Measurements from ENCODE around the gene OSM. TPM values are rescaled to one million over a fixed set of nuclear protein-coding genes. Genes with fewer than 3 reads are reported as not detected.

Gene OSM
- total RNA-seq, 1 experiment from 2014 or later: not detected

DNA sequence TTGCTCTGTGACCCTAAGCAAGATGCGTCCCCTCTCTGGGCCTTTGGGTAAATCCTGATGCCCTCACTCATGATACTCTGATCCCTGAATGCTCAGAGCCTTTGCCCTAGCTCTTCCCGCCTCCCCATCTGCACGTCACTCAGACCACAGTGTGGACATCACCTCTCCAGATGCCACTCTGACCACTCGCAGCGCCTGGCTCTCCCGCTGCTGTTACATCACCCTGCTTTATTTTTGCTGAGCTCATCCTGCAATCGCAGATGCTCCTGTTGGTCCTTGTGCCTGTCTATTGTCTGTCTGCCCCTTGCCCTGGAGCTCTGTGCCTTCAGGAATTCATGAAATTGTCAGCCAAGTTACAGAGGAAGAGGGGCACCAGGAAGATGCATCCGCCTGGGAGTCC lies 5.5 kb downstream of the OSM start:
- no peak for ATAC-seq

More for the DNA sequence above, 5.5 kb downstream of the OSM start:
- Histone ChIP-seq H3K9me2 (ENCODE audit: insufficient read depth) (no peaks in the 10 kb centered on the region), H3K27ac (ENCODE audit: low read depth, low read length) (no peak overlapping the region), H3K27me3 (ENCODE audit: insufficient read depth, low read length) (no peaks in the 10 kb centered on the region), H3K4me1 (ENCODE audit: control insufficient read depth in 1 of 2, insufficient read depth in 2 of 2, low read length in 2 of 2) (peaks cover 8 to 43% of the 10 kb centered on the region in 2 experiments), H3K79me2 (ENCODE audit: insufficient read depth, low read length) (peaks cover 16% of the 10 kb centered on the region), H3K4me3 (replicated peaks in 1 of 2; ENCODE audit: low read depth in 1 of 2, low read length in 2 of 2) (no peak overlapping the region), H3K9me3 (ENCODE audit: control insufficient read depth in 1 of 2, insufficient read depth in 1 of 2, low read depth in 1 of 2, low read length in 2 of 2) (no peaks in the 10 kb centered on the region), H2AFZ (ENCODE audit: low read depth, low read length, poor library complexity, severe bottlenecking) (no peak overlapping the region), H3K4me2 (ENCODE audit: low read length) (no peak overlapping the region), H3K9ac (ENCODE audit: low read length) (no peak overlapping the region), H3K36me3 (ENCODE audit: control insufficient read depth in 1 of 2, insufficient read depth in 2 of 2, low read length in 2 of 2) (no peaks in the 10 kb centered on the region), H4K20me1 (ENCODE audit: insufficient read depth) (no peaks in the 10 kb centered on the region)
- BruUV-seq (replicated peaks): no TSS peak
- ChIA-PET POLR2A (no interaction called here), CTCF (interaction anchor here (1.9 kb wide), 1 partner anchor 27 kb away, joined by 7 read pairs; no protein-coding TSS in a partner anchor), RAD21 (ENCODE audit: low non-redundant PET in 1 of 2, low total read pairs in 2 of 2, uncharacterized antibody in 2 of 2, unreplicated experiment in 2 of 2) (no interaction called here)
- TF ChIP-seq TCF7L2 (IDR thresholded peaks at IDR 0.05; ENCODE audit: borderline replicate concordance, extremely low read depth, insufficient read depth, insufficient read length) (no peak), SIN3A (IDR thresholded peaks at IDR 0.05; ENCODE audit: low read depth) (no peak), SP1 (IDR thresholded peaks at IDR 0.05; ENCODE audit: low read depth) (no peak), CEBPB (IDR thresholded peaks at IDR 0.05; ENCODE audit: low read depth) (no peak), ZFX (IDR thresholded peaks at IDR 0.05) (no peak), SRF (IDR thresholded peaks at IDR 0.05; ENCODE audit: low read depth) (no peak), ELF1 (IDR thresholded peaks at IDR 0.05; ENCODE audit: borderline replicate concordance, low read depth) (no peak), YY1 (IDR thresholded peaks at IDR 0.05; ENCODE audit: extremely low read depth, insufficient replicate concordance, low read depth, low read length) (no peak), FOSL1 (IDR thresholded peaks at IDR 0.05; ENCODE audit: low read depth) (no peak), RAD21 (IDR thresholded peaks at IDR 0.05; ENCODE audit: low read depth) (no peak)
- TF ChIP-seq, protein P1, sequence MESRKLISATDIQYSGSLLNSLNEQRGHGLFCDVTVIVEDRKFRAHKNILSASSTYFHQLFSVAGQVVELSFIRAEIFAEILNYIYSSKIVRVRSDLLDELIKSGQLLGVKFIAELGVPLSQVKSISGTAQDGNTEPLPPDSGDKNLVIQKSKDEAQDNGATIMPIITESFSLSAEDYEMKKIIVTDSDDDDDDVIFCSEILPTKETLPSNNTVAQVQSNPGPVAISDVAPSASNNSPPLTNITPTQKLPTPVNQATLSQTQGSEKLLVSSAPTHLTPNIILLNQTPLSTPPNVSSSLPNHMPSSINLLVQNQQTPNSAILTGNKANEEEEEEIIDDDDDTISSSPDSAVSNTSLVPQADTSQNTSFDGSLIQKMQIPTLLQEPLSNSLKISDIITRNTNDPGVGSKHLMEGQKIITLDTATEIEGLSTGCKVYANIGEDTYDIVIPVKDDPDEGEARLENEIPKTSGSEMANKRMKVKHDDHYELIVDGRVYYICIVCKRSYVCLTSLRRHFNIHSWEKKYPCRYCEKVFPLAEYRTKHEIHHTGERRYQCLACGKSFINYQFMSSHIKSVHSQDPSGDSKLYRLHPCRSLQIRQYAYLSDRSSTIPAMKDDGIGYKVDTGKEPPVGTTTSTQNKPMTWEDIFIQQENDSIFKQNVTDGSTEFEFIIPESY (IDR thresholded peaks at IDR 0.05; ENCODE audit: extremely low read depth, insufficient replicate concordance, low read length): no peak
- TF ChIP-seq, protein P2, sequence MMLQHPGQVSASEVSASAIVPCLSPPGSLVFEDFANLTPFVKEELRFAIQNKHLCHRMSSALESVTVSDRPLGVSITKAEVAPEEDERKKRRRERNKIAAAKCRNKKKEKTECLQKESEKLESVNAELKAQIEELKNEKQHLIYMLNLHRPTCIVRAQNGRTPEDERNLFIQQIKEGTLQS (IDR thresholded peaks at IDR 0.05): no peak
- DNase-seq (ENCODE audit: low read depth, low spot score): no peak
- intact Hi-C loops (cut with micrococcal nuclease): no loop called here

Data from HCT116 (cell line).